Measurements from ENCODE around the gene PRDM15.

PRDM15 gene

GRCh38 chr21:41846536-41846935 lies 32.6 kb downstream of the PRDM15 start:
- DNase-seq (ENCODE audit: low read depth in 2 of 3, low spot score in 2 of 3), result no peak

GRCh38 chr21:41846033-41846317 lies 33.2 kb downstream of the PRDM15 start:
- no peak for DNase-seq (ENCODE audit: low read depth in 2 of 3, low spot score in 2 of 3)

- DNase-seq (ENCODE audit: low read depth in 2 of 3, low spot score in 2 of 3), result no peak
Measured at GRCh38 chr21:41845310-41846032, 33.7 kb downstream of the PRDM15 start.

- no peak for DNase-seq (ENCODE audit: low read depth in 2 of 3, low spot score in 2 of 3)
Measured at GRCh38 chr21:41843584-41843983, 35.6 kb downstream of the PRDM15 start.

- no peak for DNase-seq (ENCODE audit: low read depth in 2 of 3, low spot score in 2 of 3)
Measured at GRCh38 chr21:41840880-41841279, 38.3 kb downstream of the PRDM15 start.

GRCh38 chr21:41839387-41840000 lies 39.6 kb downstream of the PRDM15 start:
- DNase-seq (ENCODE audit: low read depth in 2 of 3, low spot score in 2 of 3), result no peak

- no peak for DNase-seq (ENCODE audit: low read depth in 2 of 3, low spot score in 2 of 3)
Measured at GRCh38 chr21:41837756-41838297, 41.3 kb downstream of the PRDM15 start.

GRCh38 chr21:41836166-41837015 lies 42.8 kb downstream of the PRDM15 start:
- DNase-seq (ENCODE audit: low read depth in 2 of 3, low spot score in 2 of 3), result no peak

GRCh38 chr21:41835711-41836154 lies 43.4 kb downstream of the PRDM15 start:
- no peak for DNase-seq (ENCODE audit: low read depth in 2 of 3, low spot score in 2 of 3)

GRCh38 chr21:41834926-41835663 lies 44.0 kb downstream of the PRDM15 start:
- DNase-seq (ENCODE audit: low read depth in 2 of 3, low spot score in 2 of 3), result no peak

GRCh38 chr21:41834252-41834925 lies 44.8 kb downstream of the PRDM15 start:
- no peak for DNase-seq (ENCODE audit: low read depth in 2 of 3, low spot score in 2 of 3)

GRCh38 chr21:41833497-41834115 lies 45.5 kb downstream of the PRDM15 start:
- no peak for DNase-seq (ENCODE audit: low read depth in 2 of 3, low spot score in 2 of 3)

- DNase-seq (ENCODE audit: low read depth in 2 of 3, low spot score in 2 of 3), result no peak
Measured at GRCh38 chr21:41832596-41833496, 46.3 kb downstream of the PRDM15 start.

GRCh38 chr21:41831866-41832595 lies 47.1 kb downstream of the PRDM15 start:
- DNase-seq (ENCODE audit: low read depth in 2 of 3, low spot score in 2 of 3), result no peak

GRCh38 chr21:41831453-41831831 lies 47.7 kb downstream of the PRDM15 start:
- no peak for DNase-seq (ENCODE audit: low read depth in 2 of 3, low spot score in 2 of 3)

- DNase-seq (ENCODE audit: low read depth in 2 of 3, low spot score in 2 of 3), result no peak
Measured at GRCh38 chr21:41830764-41831452, 48.2 kb downstream of the PRDM15 start.

- no peak for DNase-seq (ENCODE audit: low read depth in 2 of 3, low spot score in 2 of 3)
Measured at GRCh38 chr21:41830145-41830707, 48.9 kb downstream of the PRDM15 start.

Data from activated CD8-positive, alpha-beta memory T cell treated with anti-CD3 and anti-CD28 coated beads for 48 hours (primary cell).